ENCODE measurements around the gene TCERG1. TPM values are rescaled to one million over a fixed set of nuclear protein-coding genes. Genes with fewer than 3 reads are reported as not detected.
A peak's percentile ranks its signal among the peaks of the same experiment; 100 is the strongest.

The TCERG1 gene
- total and polyA plus RNA-seq, 2 experiments from 2014 or later: 23.6 to 37.0 TPM

DNA sequence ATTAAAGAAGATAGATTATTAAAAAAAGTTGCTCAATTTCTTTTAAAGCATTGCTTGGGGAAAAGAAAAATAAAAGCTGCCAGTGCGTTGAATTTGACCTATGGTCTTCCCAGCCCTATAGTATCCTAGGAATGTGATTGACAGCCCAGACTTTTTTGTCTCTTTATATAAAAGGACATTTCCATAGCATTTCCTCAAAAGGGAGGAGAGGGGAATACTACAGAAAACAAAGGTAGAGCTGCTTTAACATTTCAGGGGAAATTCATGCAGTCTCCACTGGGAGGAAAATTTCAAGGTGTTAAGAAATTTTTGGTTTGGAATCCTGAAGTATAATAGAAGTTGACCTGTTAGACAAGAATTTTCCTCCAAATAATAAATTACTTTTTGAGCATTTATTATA is 86.7 kb downstream of the TCERG1 start:
- Histone ChIP-seq H3K9ac (no peak overlapping the region), H2AFZ (no peak overlapping the region), H3K4me2 (ENCODE audit: unreplicated experiment) (no peak overlapping the region), H3K79me2 (ENCODE audit: insufficient read depth) (no peaks in the 10 kb centered on the region), H3F3A (ENCODE audit: insufficient read depth) (no peaks in the 10 kb centered on the region), H3K9me3 (ENCODE audit: low read depth) (no peaks in the 10 kb centered on the region), H3K4me3 (no peak overlapping the region), H4K20me1 (ENCODE audit: insufficient read depth) (no peaks in the 10 kb centered on the region), H3K36me3 (ENCODE audit: low read depth) (no peaks in the 10 kb centered on the region), H3K27ac (no peak overlapping the region), H3K4me1 (ENCODE audit: insufficient read depth) (no peaks in the 10 kb centered on the region), H3K9me2 (ENCODE audit: insufficient read depth) (no peaks in the 10 kb centered on the region), H3K27me3 (replicated peaks; ENCODE audit: insufficient read depth) (no peaks in the 10 kb centered on the region)
- no peak for TF ChIP-seq EZH2 (IDR thresholded peaks at IDR 0.05; ENCODE audit: insufficient read depth, poor library complexity, severe bottlenecking)
- no peak for TF ChIP-seq EZH2phosphoT487 (IDR thresholded peaks at IDR 0.05; ENCODE audit: insufficient read depth, low read depth)
- DNase-seq: no peak
- 0 to 9% methylated on average over 1 of the region's 1 CpG for WGBS, 2 experiments (ENCODE audit: low coverage in 1 of 2, low lambda C conversion rate in 2 of 2, missing lambda C conversion rate in 2 of 2)
- in situ Hi-C loops (cut with MboI): loop anchor here (25.0 kb wide), 1 partner anchor 1028 kb away; no protein-coding TSS in a partner anchor

GRCh38 chr5:146538432-146538831 is 91.3 kb downstream of the TCERG1 start:
- no peaks in the 10 kb centered on the region for H3K79me2 ChIP-seq (ENCODE audit: insufficient read depth)
- 68 to 71% methylated on average over 3 of the region's 3 CpGs for WGBS, 2 experiments (ENCODE audit: low coverage in 1 of 2, low lambda C conversion rate in 2 of 2, missing lambda C conversion rate in 2 of 2)
- no peak overlapping the region for H3K27ac ChIP-seq
- no peaks in the 10 kb centered on the region for H4K20me1 ChIP-seq (ENCODE audit: insufficient read depth)
- DNase-seq: no peak
- in situ Hi-C loops (cut with MboI): loop anchor here (25.0 kb wide), 1 partner anchor 1024 kb away; no protein-coding TSS in a partner anchor
- H3K4me2 ChIP-seq (ENCODE audit: unreplicated experiment): no peak overlapping the region
- no peak overlapping the region for H2AFZ ChIP-seq
- no peaks in the 10 kb centered on the region for H3K36me3 ChIP-seq (ENCODE audit: low read depth)
- no peaks in the 10 kb centered on the region for H3F3A ChIP-seq (ENCODE audit: insufficient read depth)
- no peak overlapping the region for H3K4me3 ChIP-seq
- no peaks in the 10 kb centered on the region for H3K9me2 ChIP-seq (ENCODE audit: insufficient read depth)
- TF ChIP-seq EZH2 (IDR thresholded peaks at IDR 0.05; ENCODE audit: insufficient read depth, poor library complexity, severe bottlenecking) (no peak), EZH2phosphoT487 (IDR thresholded peaks at IDR 0.05; ENCODE audit: insufficient read depth, low read depth) (no peak)
- H3K9me3 ChIP-seq (ENCODE audit: low read depth): no peaks in the 10 kb centered on the region
- no peaks in the 10 kb centered on the region for H3K4me1 ChIP-seq (ENCODE audit: insufficient read depth)
- no peaks in the 10 kb centered on the region for H3K27me3 ChIP-seq (replicated peaks; ENCODE audit: insufficient read depth)
- H3K9ac ChIP-seq: no peak overlapping the region

DNA sequence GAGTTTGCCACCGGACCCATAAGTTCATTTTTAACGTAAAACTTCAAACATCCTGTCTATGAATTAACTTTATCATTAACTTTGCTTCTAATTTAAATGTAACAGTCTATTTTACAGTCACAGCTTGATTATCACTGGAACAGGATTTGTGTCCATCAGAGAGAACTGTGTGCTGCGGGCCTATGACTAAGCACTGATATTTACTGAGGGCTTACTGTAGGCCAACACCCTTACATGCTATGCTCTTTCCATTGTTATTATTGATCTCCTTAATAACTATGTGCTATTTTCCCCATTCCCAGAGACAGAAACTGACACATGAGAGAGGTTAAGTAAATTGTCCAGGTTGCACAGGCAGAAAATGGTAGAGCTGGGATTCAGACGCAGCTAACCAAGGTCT is 92.8 kb downstream of the TCERG1 start:
- Histone ChIP-seq H3K9me2 (ENCODE audit: insufficient read depth) (no peaks in the 10 kb centered on the region), H3K9ac (no peak overlapping the region), H3K79me2 (ENCODE audit: insufficient read depth) (no peaks in the 10 kb centered on the region), H3K4me1 (ENCODE audit: insufficient read depth) (no peaks in the 10 kb centered on the region), H3K36me3 (ENCODE audit: low read depth) (no peaks in the 10 kb centered on the region), H3K4me2 (ENCODE audit: unreplicated experiment) (no peak overlapping the region), H3K27me3 (replicated peaks; ENCODE audit: insufficient read depth) (no peaks in the 10 kb centered on the region), H4K20me1 (ENCODE audit: insufficient read depth) (no peaks in the 10 kb centered on the region), H3K4me3 (no peak overlapping the region), H3F3A (ENCODE audit: insufficient read depth) (no peaks in the 10 kb centered on the region), H3K9me3 (ENCODE audit: low read depth) (no peaks in the 10 kb centered on the region), H3K27ac (no peak overlapping the region), H2AFZ (no peak overlapping the region)
- no peak for DNase-seq
- TF ChIP-seq EZH2phosphoT487 (IDR thresholded peaks at IDR 0.05; ENCODE audit: insufficient read depth, low read depth): no peak
- in situ Hi-C loops (cut with MboI): loop anchor here (5.0 to 25.0 kb wide), 3 partner anchors 427 to 1022 kb away; no protein-coding TSS in a partner anchor
- WGBS, 2 experiments (ENCODE audit: low coverage in 1 of 2, low lambda C conversion rate in 2 of 2, missing lambda C conversion rate in 2 of 2): 80 to 81% methylated on average over 4 of the region's 4 CpGs

GRCh38 chr5:146540414-146540813 is 93.3 kb downstream of the TCERG1 start:
- H2AFZ ChIP-seq: no peak overlapping the region
- H3F3A ChIP-seq (ENCODE audit: insufficient read depth): no peaks in the 10 kb centered on the region
- 28 to 39% methylated on average over 2 of the region's 2 CpGs for WGBS, 2 experiments (ENCODE audit: low coverage in 1 of 2, low lambda C conversion rate in 2 of 2, missing lambda C conversion rate in 2 of 2)
- no peaks in the 10 kb centered on the region for H3K9me2 ChIP-seq (ENCODE audit: insufficient read depth)
- no peaks in the 10 kb centered on the region for H4K20me1 ChIP-seq (ENCODE audit: insufficient read depth)
- no peak overlapping the region for H3K4me2 ChIP-seq (ENCODE audit: unreplicated experiment)
- TF ChIP-seq EZH2phosphoT487 (IDR thresholded peaks at IDR 0.05; ENCODE audit: insufficient read depth, low read depth) (no peak), EZH2 (IDR thresholded peaks at IDR 0.05; ENCODE audit: insufficient read depth, poor library complexity, severe bottlenecking) (no peak)
- no peak overlapping the region for H3K27ac ChIP-seq
- DNase-seq: peak; percentile 25
- H3K4me3 ChIP-seq: no peak overlapping the region
- H3K9ac ChIP-seq: no peak overlapping the region
- no peaks in the 10 kb centered on the region for H3K9me3 ChIP-seq (ENCODE audit: low read depth)
- no peaks in the 10 kb centered on the region for H3K79me2 ChIP-seq (ENCODE audit: insufficient read depth)
- no peaks in the 10 kb centered on the region for H3K36me3 ChIP-seq (ENCODE audit: low read depth)
- in situ Hi-C loops (cut with MboI): loop anchor here (5.0 to 25.0 kb wide), 3 partner anchors 427 to 1022 kb away; no protein-coding TSS in a partner anchor
- no peaks in the 10 kb centered on the region for H3K27me3 ChIP-seq (replicated peaks; ENCODE audit: insufficient read depth)
- H3K4me1 ChIP-seq (ENCODE audit: insufficient read depth): no peaks in the 10 kb centered on the region
